HG03432 (cell line): ENCODE results near the gene CLASP2.
"Not testable (repeated sequence)": the region's sequence is repeated elsewhere in the genome, so short reads cannot be mapped to it uniquely, and the experiment has no call there.

Experiments used
- ATAC-seq: cut with Tn5 transposase; IDR thresholded peaks from one replicate; pipeline ENCODE4 v1.9.1; 2021; ENCODE audit warnings: mild to moderate bottlenecking, moderate library complexity; ENCODE audit not compliant: unreplicated experiment

CLASP2 gene

GRCh38 chr3:33690341-33690740 lies 27.7 kb downstream of the CLASP2 start:
- ATAC-seq = no peak

GRCh38 chr3:33687406-33688010 lies 30.5 kb downstream of the CLASP2 start:
- no peak for ATAC-seq

GRCh38 chr3:33682770-33683169 lies 35.3 kb downstream of the CLASP2 start:
- no peak for ATAC-seq

- no peak for ATAC-seq
Observed at GRCh38 chr3:33681667-33682066, 36.4 kb downstream of the CLASP2 start.

- ATAC-seq = no peak
Observed at GRCh38 chr3:33678073-33678472, 40.0 kb downstream of the CLASP2 start.

- ATAC-seq = not testable (repeated sequence)
Observed at GRCh38 chr3:33673436-33673835, 44.6 kb downstream of the CLASP2 start.

GRCh38 chr3:33668618-33669017 lies 49.4 kb downstream of the CLASP2 start:
- no peak for ATAC-seq

GRCh38 chr3:33665294-33665693 lies 52.8 kb downstream of the CLASP2 start:
- ATAC-seq = no peak

GRCh38 chr3:33664195-33664594 lies 53.9 kb downstream of the CLASP2 start:
- no peak for ATAC-seq

GRCh38 chr3:33663042-33663441 lies 55.0 kb downstream of the CLASP2 start:
- no peak for ATAC-seq

GRCh38 chr3:33659856-33660434 lies 58.1 kb downstream of the CLASP2 start:
- ATAC-seq = no peak

- peak; percentile 96 for ATAC-seq
Observed at GRCh38 chr3:33658991-33659848, 58.8 kb downstream of the CLASP2 start.

- no peak for ATAC-seq
Observed at GRCh38 chr3:33658621-33658990, 59.4 kb downstream of the CLASP2 start.

- no peak for ATAC-seq
Observed at GRCh38 chr3:33658039-33658438, 60.0 kb downstream of the CLASP2 start.

GRCh38 chr3:33652736-33653135 lies 65.3 kb downstream of the CLASP2 start:
- no peak for ATAC-seq

- not testable (repeated sequence) for ATAC-seq
Observed at GRCh38 chr3:33651101-33651500, 67.0 kb downstream of the CLASP2 start.

- ATAC-seq = no peak
Observed at GRCh38 chr3:33650495-33650894, 67.6 kb downstream of the CLASP2 start.

GRCh38 chr3:33648793-33649192 lies 69.3 kb downstream of the CLASP2 start:
- no peak for ATAC-seq

- ATAC-seq = no peak
Observed at GRCh38 chr3:33646406-33646805, 71.6 kb downstream of the CLASP2 start.

- ATAC-seq = no peak
Observed at GRCh38 chr3:33645060-33645647, 72.9 kb downstream of the CLASP2 start.

- no peak for ATAC-seq
Observed at GRCh38 chr3:33644582-33644981, 73.5 kb downstream of the CLASP2 start.

- no peak for ATAC-seq
Observed at GRCh38 chr3:33642806-33643205, 75.2 kb downstream of the CLASP2 start.
